Astrocyte (in vitro differentiated cells and primary cell): ENCODE measurements around the gene HOXD10. TPM values are rescaled to one million over a fixed set of nuclear protein-coding genes. Genes with fewer than 3 reads are reported as not detected.
A peak's percentile ranks its signal among the peaks of the same experiment; 100 is the strongest.

Source experiments
- DNase-seq: peaks from one replicate; pipeline ENCODE4 v3.0.0-alpha.2; 2010; ENCODE audit warnings: low read depth
- FAIRE-seq: peaks from 2 replicates; lab custom pipeline; 2011; peaks lifted over from hg19 to GRCh38; lab: Jason Lieb, UNC
- H2AFZ ChIP-seq: 2 replicates; pipeline ENCODE4 v1.6.0; 2012; ENCODE audit warnings: low read depth, low read length, inconsistent platforms
- H3K27ac ChIP-seq: 2 replicates; pipeline ENCODE4 v1.5.1; 2011; ENCODE audit warnings: low read depth, low read length, inconsistent platforms
- H3K27me3 ChIP-seq: 2 replicates; pipeline ENCODE4 v1.6.0; 2011; ENCODE audit warnings: low read length, inconsistent platforms; ENCODE audit not compliant: insufficient read depth
- H3K36me3 ChIP-seq: 2 replicates; pipeline ENCODE4 v1.5.1; 2011; ENCODE audit warnings: low read length, inconsistent platforms; ENCODE audit not compliant: insufficient read depth
- H3K4me1 ChIP-seq: 2 replicates; pipeline ENCODE4 v1.5.1; 2011; ENCODE audit warnings: low read length, inconsistent platforms; ENCODE audit not compliant: insufficient read depth
- H3K4me2 ChIP-seq: 2 replicates; pipeline ENCODE4 v1.6.0; 2012; ENCODE audit warnings: low read length, inconsistent platforms
- H3K4me3 ChIP-seq: 2 replicates; pipeline ENCODE4 v1.5.1; 2011; ENCODE audit warnings: low read depth, mild to moderate bottlenecking, low read length, inconsistent platforms; ENCODE audit not compliant: insufficient read depth
- H3K79me2 ChIP-seq: 2 replicates; pipeline ENCODE4 v1.6.0; 2012; ENCODE audit warnings: mild to moderate bottlenecking, low read length, inconsistent platforms; ENCODE audit not compliant: insufficient read depth
- H3K9ac ChIP-seq: 2 replicates; pipeline ENCODE4 v1.6.0; 2012; ENCODE audit warnings: mild to moderate bottlenecking, low read length, inconsistent platforms
- H3K9me3 ChIP-seq: 2 replicates; pipeline ENCODE4 v1.5.1; 2012; ENCODE audit warnings: low read depth, mild to moderate bottlenecking, low read length, inconsistent platforms; ENCODE audit not compliant: insufficient read depth
- H4K20me1 ChIP-seq: 2 replicates; pipeline ENCODE4 v1.6.0; 2012; ENCODE audit warnings: low read length, inconsistent platforms; ENCODE audit not compliant: insufficient read depth
- H3K27ac Mint-ChIP-seq: one replicate; pipeline ENCODE4 v1.8.0; 2021; ENCODE audit warnings: mild to moderate bottlenecking, mixed read lengths; ENCODE audit not compliant: unreplicated experiment
- H3K27me3 Mint-ChIP-seq: one replicate; pipeline ENCODE4 v1.8.0; 2021; ENCODE audit warnings: low read depth, mixed read lengths; ENCODE audit not compliant: unreplicated experiment
- H3K36me3 Mint-ChIP-seq: one replicate; pipeline ENCODE4 v1.8.0; 2021; ENCODE audit warnings: low read depth, mixed read lengths; ENCODE audit not compliant: unreplicated experiment
- H3K4me1 Mint-ChIP-seq: one replicate; pipeline ENCODE4 v1.8.0; 2021; ENCODE audit warnings: low read depth, mixed read lengths; ENCODE audit not compliant: unreplicated experiment
- H3K4me3 Mint-ChIP-seq: one replicate; pipeline ENCODE4 v1.8.0; 2021; ENCODE audit warnings: mild to moderate bottlenecking, moderate library complexity, mixed read lengths; ENCODE audit not compliant: unreplicated experiment
- H3K9me3 Mint-ChIP-seq: one replicate; pipeline ENCODE4 v1.8.0; 2021; ENCODE audit warnings: mild to moderate bottlenecking, mixed read lengths; ENCODE audit not compliant: unreplicated experiment
- EZH2 ChIP-seq: IDR thresholded peaks from 2 replicates; pipeline ENCODE4 v1.6.1; 2012; ENCODE audit warnings: mild to moderate bottlenecking, low read length, inconsistent platforms; ENCODE audit not compliant: insufficient read depth
- total RNA-seq: library from RNA; stranded (reverse); gene quantifications from 2 replicates; pipeline ENCODE4 v1.2.1, GENCODE V29; 2021
- TF ChIP-seq, protein P1 (sequence below): IDR thresholded peaks from 2 replicates; pipeline ENCODE4 v1.5.1; 2011; ENCODE audit warnings: low read depth, mild to moderate bottlenecking, inconsistent platforms, low read length, moderate library complexity; ENCODE audit not compliant: insufficient read depth

HOXD10 gene
- total RNA-seq, 1 donor from 2014 or later = not detected

DNA sequence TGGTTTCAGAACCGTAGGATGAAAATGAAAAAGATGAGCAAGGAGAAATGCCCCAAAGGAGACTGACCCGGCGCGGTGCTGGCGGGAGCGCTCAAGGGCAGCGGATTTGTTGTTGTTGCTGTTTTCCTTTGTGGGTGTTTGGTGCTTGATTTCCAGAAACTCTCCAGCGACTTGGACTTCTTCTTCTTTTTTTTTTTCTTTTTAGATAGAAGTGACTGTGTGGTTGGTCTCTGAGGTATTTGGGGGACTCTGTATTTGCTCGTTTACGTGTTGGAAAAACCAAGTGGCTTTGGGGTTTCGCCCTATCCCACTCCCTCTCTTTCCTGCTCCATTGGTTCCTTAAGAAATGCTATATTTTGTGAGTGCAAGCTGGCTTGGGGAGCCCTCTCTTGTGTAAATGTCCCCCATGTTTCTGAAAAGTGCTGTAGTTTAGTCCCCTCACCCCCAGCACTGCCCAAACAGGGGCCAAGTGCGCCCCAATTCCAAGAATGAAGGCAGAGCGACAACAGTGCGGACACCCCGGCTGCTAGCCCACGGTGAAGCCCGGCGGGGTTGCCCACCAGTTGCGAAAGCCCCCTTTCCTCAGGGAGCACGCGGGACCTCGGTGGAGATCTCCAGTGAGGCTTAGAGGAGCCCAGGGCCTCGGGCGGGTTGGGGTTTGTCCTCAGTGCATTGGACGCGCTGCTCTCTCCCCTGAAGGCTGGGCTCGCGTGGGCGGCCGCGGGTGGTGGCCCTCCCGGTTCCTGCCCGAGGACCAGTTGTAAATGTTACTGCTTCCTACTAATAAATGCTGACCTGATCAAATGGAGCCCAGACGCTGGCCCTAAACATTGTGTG lies 7.8 kb downstream of the HOXD10 start:
- H3K9ac ChIP-seq = no peak overlapping the region
- Mint-ChIP-seq H3K4me3 (no peak overlapping the region), H3K27ac (peak overlapping the region; percentile 77), H3K4me1 (peaks cover 3% of the 10 kb centered on the region), H3K36me3 (peaks cover 2% of the 10 kb centered on the region), H3K27me3 (peaks cover 75% of the 10 kb centered on the region), H3K9me3 (peaks cover 24% of the 10 kb centered on the region)
- DNase-seq (no peak), FAIRE-seq (no peak)
- peaks cover 8% of the 10 kb centered on the region for H3K4me1 ChIP-seq
- TF ChIP-seq, protein P1, sequence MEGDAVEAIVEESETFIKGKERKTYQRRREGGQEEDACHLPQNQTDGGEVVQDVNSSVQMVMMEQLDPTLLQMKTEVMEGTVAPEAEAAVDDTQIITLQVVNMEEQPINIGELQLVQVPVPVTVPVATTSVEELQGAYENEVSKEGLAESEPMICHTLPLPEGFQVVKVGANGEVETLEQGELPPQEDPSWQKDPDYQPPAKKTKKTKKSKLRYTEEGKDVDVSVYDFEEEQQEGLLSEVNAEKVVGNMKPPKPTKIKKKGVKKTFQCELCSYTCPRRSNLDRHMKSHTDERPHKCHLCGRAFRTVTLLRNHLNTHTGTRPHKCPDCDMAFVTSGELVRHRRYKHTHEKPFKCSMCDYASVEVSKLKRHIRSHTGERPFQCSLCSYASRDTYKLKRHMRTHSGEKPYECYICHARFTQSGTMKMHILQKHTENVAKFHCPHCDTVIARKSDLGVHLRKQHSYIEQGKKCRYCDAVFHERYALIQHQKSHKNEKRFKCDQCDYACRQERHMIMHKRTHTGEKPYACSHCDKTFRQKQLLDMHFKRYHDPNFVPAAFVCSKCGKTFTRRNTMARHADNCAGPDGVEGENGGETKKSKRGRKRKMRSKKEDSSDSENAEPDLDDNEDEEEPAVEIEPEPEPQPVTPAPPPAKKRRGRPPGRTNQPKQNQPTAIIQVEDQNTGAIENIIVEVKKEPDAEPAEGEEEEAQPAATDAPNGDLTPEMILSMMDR = no peak
- TF ChIP-seq EZH2 = no peak
- H3K9me3 ChIP-seq = peaks cover 3% of the 10 kb centered on the region
- no peaks in the 10 kb centered on the region for H3K79me2 ChIP-seq
- no peaks in the 10 kb centered on the region for H4K20me1 ChIP-seq
- H3K27me3 ChIP-seq = peaks cover 100% of the 10 kb centered on the region
- no peak overlapping the region for H3K27ac ChIP-seq
- H2AFZ ChIP-seq = no peak overlapping the region
- no peak overlapping the region for H3K4me3 ChIP-seq
- H3K4me2 ChIP-seq = no peak overlapping the region
- no peaks in the 10 kb centered on the region for H3K36me3 ChIP-seq

DNA sequence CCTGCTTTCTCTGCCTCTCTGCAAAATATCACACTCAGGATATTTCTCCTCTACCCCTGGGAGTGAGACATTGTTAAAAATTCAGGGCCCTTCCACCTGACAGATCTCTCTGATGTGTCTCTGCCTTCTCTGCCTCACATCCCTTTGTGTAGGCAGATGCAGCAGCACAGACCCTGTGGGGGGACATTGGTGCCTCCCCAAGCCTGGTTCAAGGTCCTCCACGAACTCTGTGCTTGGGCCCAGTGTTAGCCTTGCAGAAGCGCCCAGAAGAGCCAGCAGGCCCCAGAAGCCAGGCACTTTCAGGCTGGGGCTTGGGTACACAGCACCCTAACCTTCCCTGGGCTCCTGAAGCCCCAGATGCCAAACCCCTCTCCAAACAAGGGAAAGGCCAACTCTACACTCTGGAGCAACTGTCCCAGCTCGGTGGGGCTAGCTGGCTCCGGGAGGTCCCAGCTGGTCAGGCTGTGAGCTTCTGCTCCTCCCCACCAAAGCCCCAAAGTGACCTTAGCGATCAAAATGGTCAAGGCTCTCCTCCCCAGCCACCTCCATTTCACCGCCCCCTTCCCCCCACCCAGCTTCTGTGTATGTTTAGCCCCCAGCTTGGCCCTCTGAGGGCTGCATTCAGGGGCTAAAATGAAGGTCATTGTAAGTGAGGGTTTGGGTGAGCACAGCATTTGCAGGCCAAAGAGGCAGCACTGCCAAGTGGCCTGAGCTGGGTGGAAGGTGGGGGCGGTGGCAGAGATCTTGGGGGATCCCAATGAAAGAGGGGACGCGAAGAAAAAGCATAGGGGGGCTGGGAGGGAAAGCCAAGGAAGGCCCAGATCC lies 8.6 kb downstream of the HOXD10 start:
- peak; percentile 8 for TF ChIP-seq EZH2
- TF ChIP-seq, protein P1 = no peak
- peaks cover 69% of the 10 kb centered on the region for H3K27me3 Mint-ChIP-seq
- no peak overlapping the region for H3K27ac Mint-ChIP-seq
- peaks cover 3% of the 10 kb centered on the region for H3K9me3 ChIP-seq
- no peaks in the 10 kb centered on the region for H4K20me1 ChIP-seq
- no peak overlapping the region for H3K4me3 ChIP-seq
- H3K4me1 ChIP-seq = peaks cover 8% of the 10 kb centered on the region
- no peaks in the 10 kb centered on the region for H3K79me2 ChIP-seq
- H3K4me2 ChIP-seq = no peak overlapping the region
- H3K27me3 ChIP-seq = peaks cover 93% of the 10 kb centered on the region
- peaks cover 3% of the 10 kb centered on the region for H3K4me1 Mint-ChIP-seq
- no peaks in the 10 kb centered on the region for H3K36me3 Mint-ChIP-seq
- H3K36me3 ChIP-seq = no peaks in the 10 kb centered on the region
- DNase-seq (no peak), FAIRE-seq (no peak)
- no peak overlapping the region for H3K4me3 Mint-ChIP-seq
- H3K27ac ChIP-seq = no peak overlapping the region
- no peak overlapping the region for H2AFZ ChIP-seq
- H3K9me3 Mint-ChIP-seq = peaks cover 19% of the 10 kb centered on the region
- no peak overlapping the region for H3K9ac ChIP-seq
